Measurements from ENCODE around the gene ZNF628.
A peak's percentile ranks its signal among the peaks of the same experiment; 100 is the strongest.

Gene ZNF628

GRCh38 chr19:55451163-55451964, 25.1 kb upstream of the ZNF628 start:
- DNase-seq = no peak

GRCh38 chr19:55451965-55452748, 24.3 kb upstream of the ZNF628 start:
- no peak for DNase-seq

DNA sequence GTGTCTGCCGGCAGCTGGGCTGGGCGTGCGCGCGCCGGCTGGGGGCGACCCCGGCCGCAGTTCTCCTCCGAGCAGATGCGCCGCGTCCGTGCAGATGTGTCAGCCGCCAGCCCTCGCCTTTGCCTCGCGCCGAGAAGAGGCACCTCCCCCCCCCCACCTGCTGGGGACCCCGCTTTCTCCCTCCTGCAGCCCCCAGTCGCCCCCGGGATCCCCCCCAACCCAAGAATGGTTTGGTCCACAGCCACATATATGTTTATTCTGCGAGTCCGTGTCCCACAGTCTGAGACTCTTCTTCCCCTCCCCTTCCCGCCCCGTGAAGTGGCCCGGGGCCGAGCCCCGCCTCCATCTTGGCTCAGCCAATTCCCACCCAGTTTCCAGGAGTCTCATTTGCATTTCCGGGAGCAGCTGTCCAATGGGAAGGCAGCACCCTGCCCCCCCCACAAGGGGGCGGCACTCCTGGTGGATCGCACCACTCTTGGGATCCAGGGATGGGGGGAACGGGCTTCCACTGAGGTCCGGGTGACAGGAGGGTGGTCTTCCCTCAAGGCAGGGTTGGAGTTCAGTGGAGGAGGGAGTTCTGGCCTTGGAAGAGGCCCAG, 23.6 kb upstream of the ZNF628 start:
- peak; percentile 71 for DNase-seq

DNA sequence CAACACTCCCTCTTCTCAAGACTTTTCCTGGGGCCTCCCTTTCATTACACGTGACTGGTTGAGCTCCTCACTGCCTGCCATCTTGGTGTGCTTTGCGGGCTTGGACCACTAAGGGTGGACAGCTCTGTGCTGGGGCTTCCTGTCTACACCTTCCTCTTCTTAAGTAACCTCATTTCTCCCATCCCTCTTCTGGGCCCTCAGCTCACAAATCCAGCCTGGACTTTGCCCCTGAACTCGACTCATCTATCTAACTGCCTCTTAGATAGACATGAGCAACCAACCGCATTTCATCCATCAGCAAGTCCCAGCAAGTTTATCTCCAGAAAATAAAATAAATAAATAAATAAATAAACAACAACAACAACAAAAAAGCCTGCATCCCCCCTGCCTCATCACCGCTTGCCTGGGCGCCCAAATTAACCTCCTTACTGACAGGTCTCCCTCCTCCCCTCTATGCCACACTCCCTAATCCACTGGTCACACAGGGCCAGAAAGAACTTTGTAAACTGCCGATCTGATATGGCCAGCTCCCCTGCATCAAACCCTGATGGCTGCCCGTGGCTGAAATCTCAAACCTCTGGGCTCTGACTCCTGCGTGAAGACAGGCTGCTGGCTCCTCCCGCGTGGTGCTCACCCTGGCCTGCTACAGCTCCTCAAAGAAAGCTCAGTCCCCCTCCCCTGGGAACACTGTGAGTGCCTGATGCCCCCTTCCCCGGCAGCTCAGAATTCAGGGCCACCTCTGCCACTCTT, 22.7 kb upstream of the ZNF628 start:
- DNase-seq = no peak

DNA sequence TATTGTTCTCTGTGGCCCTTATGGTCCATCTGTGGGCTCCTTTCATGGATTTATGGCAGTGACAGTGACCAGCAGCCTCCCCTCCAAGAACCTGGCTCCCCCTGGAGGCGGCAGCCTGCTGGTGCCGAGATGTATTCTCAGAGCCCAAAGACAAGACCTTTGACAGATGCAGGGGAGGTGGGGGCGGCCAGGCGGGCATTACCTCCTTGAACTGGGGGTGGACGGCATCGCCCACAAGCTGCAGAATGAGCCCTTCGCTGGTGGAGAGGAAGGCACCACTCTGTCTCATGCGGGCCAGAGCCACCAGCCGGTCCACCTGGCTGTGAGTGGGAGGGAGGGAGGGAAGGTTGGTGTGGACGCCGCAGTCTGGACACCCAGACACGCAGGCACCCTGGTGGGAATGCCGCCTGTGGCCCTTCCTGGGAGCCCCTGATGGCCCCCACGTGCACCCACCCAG, 21.6 kb upstream of the ZNF628 start:
- peak; percentile 69 for DNase-seq

DNA sequence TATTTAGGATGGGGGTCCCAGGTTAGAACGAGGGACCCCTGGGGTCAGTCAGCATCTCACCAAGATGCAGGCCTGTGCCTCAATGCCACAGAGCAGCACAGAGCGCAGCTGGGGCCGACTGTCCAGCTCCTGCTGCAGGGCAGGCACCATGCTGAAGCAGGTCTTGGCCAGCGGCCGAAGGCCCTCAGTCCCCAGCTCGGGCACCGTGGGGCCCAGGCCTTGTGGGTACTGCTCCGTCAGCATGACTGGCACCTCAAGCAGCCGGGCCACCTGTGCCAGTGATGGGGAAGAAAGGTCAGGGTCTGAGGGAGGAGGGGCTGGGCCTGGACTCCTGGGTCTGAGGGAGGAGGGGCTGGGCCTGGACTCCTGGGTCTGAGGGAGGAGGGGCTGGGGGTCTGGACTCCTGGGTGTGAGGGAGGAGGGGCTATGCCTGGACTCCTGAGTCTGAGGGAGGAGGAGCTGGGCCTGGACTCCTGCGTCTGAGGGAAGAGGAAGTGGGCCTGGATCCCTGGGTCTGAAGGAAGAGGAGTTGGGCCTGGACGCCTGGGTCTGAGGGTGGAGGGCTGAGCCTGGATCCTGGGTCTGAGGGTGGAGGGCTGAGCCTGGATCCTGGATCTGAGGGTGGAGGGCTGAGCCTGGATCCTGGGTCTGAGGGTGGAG, 20.7 kb upstream of the ZNF628 start:
- DNase-seq = no peak

DNA sequence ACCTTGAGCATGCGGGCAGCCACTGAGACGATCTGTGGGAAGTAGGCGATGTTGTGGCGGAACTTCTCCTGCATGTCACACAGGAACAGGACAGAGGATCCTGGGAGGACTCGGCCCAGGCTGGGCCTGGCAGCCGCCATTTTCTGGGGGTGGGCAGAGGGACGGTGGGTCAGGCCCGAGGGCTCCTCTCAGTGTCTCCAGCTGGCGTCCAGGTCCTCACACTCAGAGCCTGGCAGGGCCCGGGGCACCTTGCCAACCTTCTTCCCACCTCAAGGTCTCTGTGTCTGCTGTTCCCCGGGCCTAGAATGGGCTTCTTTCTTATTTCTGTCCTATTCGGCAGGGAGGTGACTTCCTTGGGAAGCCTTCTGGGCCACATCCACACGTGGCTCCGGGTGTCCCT, 20.1 kb upstream of the ZNF628 start:
- DNase-seq = no peak

- no peak for DNase-seq
Observed at GRCh38 chr19:55457683-55458457, 18.5 kb upstream of the ZNF628 start.

GRCh38 chr19:55459551-55459949, 16.9 kb upstream of the ZNF628 start:
- DNase-seq = no peak

GRCh38 chr19:55459950-55460657, 16.3 kb upstream of the ZNF628 start:
- DNase-seq = no peak

- DNase-seq = peak; percentile 56
Observed at GRCh38 chr19:55460670-55461258, 15.7 kb upstream of the ZNF628 start.

- peak; percentile 100 for DNase-seq
Observed at GRCh38 chr19:55461259-55461973, 15.0 kb upstream of the ZNF628 start, which contains the start of gene ISOC2. TSS of gene ISOC2 (minus strand) at chr19:55461642. CDS start at chr19:55456486, 5,156 bp downstream.

- no peak for DNase-seq
Observed at GRCh38 chr19:55461974-55462626, 14.3 kb upstream of the ZNF628 start.

DNA sequence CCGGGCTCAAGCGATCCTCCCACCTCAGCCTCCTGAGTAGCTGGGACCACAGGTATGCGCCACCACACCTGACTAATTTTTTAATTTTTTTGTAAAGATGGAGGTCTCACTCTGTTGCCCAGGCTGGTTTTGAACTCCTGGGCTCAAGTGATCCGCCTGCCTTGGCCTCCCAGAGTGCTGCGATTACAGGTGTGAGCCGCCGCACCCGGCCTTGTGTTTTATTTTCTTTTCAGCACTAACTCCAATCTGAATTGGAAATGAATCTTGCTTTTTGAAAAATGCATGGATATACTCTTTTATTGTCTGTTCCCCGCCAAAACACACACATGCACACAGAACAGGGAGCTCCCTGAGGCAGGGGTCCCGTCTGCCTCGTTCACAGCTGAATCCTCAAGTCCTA, 13.7 kb upstream of the ZNF628 start:
- no peak for DNase-seq

GRCh38 chr19:55463583-55464031, 12.8 kb upstream of the ZNF628 start:
- DNase-seq = no peak

DNA sequence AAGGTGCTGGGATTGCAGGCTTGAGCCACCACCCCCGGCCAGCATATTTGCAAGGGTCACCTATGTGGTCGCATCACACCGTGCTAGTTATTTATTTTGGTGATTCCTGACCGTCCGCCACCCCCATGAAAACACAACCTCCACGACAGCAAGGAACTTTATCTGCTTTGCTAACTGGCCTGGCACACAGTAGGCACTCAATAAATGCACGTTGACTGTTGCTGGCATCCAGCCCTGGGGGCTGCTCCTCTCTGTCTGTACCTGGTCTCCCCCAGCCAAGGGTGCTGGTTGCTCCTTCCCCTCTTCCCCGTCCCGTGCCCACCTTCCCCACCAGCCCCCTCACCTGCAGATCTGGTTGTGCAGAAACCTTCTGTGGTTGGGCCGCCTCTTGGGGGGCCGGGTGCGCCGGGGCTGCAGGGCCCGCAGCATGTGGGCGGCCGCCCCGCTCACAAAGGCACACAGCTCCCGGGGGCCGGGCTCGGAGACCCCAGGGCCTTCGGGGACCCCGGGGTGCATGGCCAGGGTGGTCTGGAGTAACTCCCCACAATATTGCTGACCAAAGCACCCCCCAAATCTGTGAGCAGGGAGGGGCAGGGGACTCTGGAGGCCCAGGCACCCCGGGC, 12.3 kb upstream of the ZNF628 start:
- DNase-seq = no peak

GRCh38 chr19:55464662-55465054, 11.8 kb upstream of the ZNF628 start, which contains the start of gene C19orf85:
TSS of gene C19orf85 (minus strand) at chr19:55464751. CDS start at chr19:55464554, 197 bp downstream.
- DNase-seq = no peak

DNA sequence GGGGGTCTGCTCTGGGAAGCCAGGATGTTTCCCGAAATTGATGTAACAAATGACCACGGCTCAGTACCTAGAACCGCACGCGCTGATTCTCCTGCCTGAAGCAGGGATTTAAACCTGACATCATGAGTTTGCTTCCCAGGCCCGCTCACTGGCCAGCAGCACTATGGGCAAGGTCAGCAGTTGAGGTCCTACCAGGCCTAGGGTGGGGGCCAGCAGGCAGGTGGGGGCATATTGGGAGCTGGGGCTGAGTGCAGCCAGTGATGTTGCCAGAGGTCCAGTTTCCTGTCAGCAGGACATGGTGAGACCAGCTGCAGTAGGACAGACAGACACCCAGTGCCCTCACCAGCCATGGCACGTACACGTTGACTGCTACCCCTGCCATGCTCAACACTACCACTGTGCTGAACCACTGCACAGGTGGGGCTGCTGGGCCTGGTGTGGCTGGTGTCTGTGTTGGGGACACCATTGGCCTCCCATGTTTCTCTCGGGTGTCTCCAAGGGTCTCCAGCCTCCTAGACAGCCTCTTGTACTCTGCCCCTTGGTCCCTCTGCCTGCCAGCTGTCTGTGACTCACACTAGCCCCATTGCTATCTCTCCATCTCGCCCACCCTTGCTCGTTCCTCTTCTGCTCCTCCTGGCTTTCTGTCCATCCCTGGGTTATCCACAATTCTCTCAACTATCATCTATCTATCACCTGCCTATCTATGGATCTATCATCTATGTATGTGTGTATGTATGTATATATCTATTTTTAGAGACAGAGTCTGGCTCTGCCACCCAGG, 10.8 kb upstream of the ZNF628 start:
- no peak for DNase-seq

Data from activated CD4-positive, alpha-beta T cell treated with anti-CD3 and anti-CD28 coated beads for 48 hours (primary cell).